ENCODE results near the gene ZNF222. TPM values are rescaled to one million over a fixed set of nuclear protein-coding genes. Genes with fewer than 3 reads are reported as not detected.

ZNF222 gene
- polyA plus RNA-seq, 1 donor (not counting 4 experiments of a cell fraction or from before 2014, with no cell fraction given) = 2.7 TPM

- no peak overlapping the region for H3K27ac ChIP-seq (ENCODE audit: control insufficient read depth, insufficient read depth, low read length)
- dilution Hi-C loops (cut with MboI; ENCODE audit: extremely low pct_ligation_motif_present, low sequenced_read_pairs) = no loop called here
- H4K20me1 ChIP-seq (ENCODE audit: control insufficient read depth, extremely low read depth, insufficient read depth, low read length) = no peaks in the 10 kb centered on the region
- peaks cover 9% of the 10 kb centered on the region for H3K4me1 ChIP-seq (ENCODE audit: control insufficient read depth, extremely low read depth, insufficient read depth, low read length)
- peak overlapping the region; percentile 86 for H3K4me2 ChIP-seq (ENCODE audit: control insufficient read depth, extremely low read depth, insufficient read depth, low read depth, low read length)
- peak overlapping the region; percentile 96 for H2AFZ ChIP-seq (ENCODE audit: control insufficient read depth, low read length)
- FAIRE-seq = peak; percentile 68
- no peak for DNase-seq (ENCODE audit: low read depth, low spot score)
- H3K9ac ChIP-seq (ENCODE audit: control insufficient read depth, extremely low read depth, insufficient read depth, low read length) = peak overlapping the region; percentile 77
- H3K9me3 ChIP-seq (ENCODE audit: control insufficient read depth, low read depth, low read length) = no peaks in the 10 kb centered on the region
- no peaks in the 10 kb centered on the region for H3K27me3 ChIP-seq (ENCODE audit: control insufficient read depth, extremely low read depth, insufficient read depth, low read length)
- no peaks in the 10 kb centered on the region for H3K79me2 ChIP-seq (ENCODE audit: control insufficient read depth, insufficient read depth, low read length)
- TF ChIP-seq EZH2 (IDR thresholded peaks at IDR 0.05; ENCODE audit: low read length) (no peak), CTCF (optimal IDR thresholded peaks at IDR 0.05 in 1 of 3, IDR thresholded peaks at IDR 0.05 in 1 of 3, conservative IDR thresholded peaks at IDR 0.05 in 1 of 3; ENCODE audit: extremely low read depth in 1 of 3, insufficient read depth in 2 of 3, low read length in 3 of 3) (no peak)
- peaks cover 7% of the 10 kb centered on the region in 2 experiments for H3K36me3 ChIP-seq (ENCODE audit: control insufficient read depth in 2 of 2, extremely low read depth in 1 of 2, insufficient read depth in 2 of 2, low read length in 2 of 2)
- H3K9me1 ChIP-seq (ENCODE audit: control insufficient read depth, extremely low read depth, insufficient read depth, low read length) = peaks cover 2% of the 10 kb centered on the region
- peak overlapping the region; percentile 86 to 97 (median 93) for H3K4me3 ChIP-seq (ENCODE audit: control insufficient read depth in 2 of 3, extremely low read depth in 1 of 3, insufficient read depth in 2 of 3, low read depth in 1 of 3, low read length in 3 of 3)
Measured at GRCh38 chr19:44024900-44025216, 321 bp upstream of the ZNF222 start.

DNA sequence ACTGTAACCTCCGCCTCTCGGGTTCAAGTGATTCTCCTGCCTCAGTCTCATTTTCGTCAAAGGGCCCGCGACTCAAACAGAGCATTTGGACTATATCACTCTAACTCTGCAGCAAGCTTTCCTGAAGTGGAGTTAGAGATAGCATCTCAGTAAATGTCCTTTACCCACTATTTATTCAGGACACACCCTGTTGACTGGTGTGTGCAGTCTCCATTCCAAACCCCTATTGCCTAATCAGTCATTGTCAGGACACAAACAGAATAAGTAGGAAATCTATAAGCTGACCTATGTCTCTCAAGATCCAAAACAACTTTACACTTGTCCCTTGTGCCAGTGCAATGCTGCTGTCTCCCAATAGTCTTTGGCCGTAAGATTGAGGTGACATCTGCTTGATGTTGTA lies 1.4 kb downstream of the ZNF222 start:
- dilution Hi-C loops (cut with MboI; ENCODE audit: extremely low pct_ligation_motif_present, low sequenced_read_pairs) = no loop called here
- H3K4me1 ChIP-seq (ENCODE audit: control insufficient read depth, extremely low read depth, insufficient read depth, low read length) = peaks cover 9% of the 10 kb centered on the region
- peaks cover 7 to 12% of the 10 kb centered on the region in 2 experiments for H3K36me3 ChIP-seq (ENCODE audit: control insufficient read depth in 2 of 2, extremely low read depth in 1 of 2, insufficient read depth in 2 of 2, low read length in 2 of 2)
- TF ChIP-seq CTCF (optimal IDR thresholded peaks at IDR 0.05 in 1 of 3, IDR thresholded peaks at IDR 0.05 in 1 of 3, conservative IDR thresholded peaks at IDR 0.05 in 1 of 3; ENCODE audit: extremely low read depth in 1 of 3, insufficient read depth in 2 of 3, low read length in 3 of 3) = no peak
- no peak for TF ChIP-seq EZH2 (IDR thresholded peaks at IDR 0.05; ENCODE audit: low read length)
- H2AFZ ChIP-seq (ENCODE audit: control insufficient read depth, low read length) = no peak overlapping the region
- H3K9me3 ChIP-seq (ENCODE audit: control insufficient read depth, low read depth, low read length) = peaks cover 4% of the 10 kb centered on the region
- H3K9me1 ChIP-seq (ENCODE audit: control insufficient read depth, extremely low read depth, insufficient read depth, low read length) = peaks cover 2% of the 10 kb centered on the region
- no peak overlapping the region for H3K4me2 ChIP-seq (ENCODE audit: control insufficient read depth, extremely low read depth, insufficient read depth, low read depth, low read length)
- H3K9ac ChIP-seq (ENCODE audit: control insufficient read depth, extremely low read depth, insufficient read depth, low read length) = no peak overlapping the region
- H3K27ac ChIP-seq (ENCODE audit: control insufficient read depth, insufficient read depth, low read length) = no peak overlapping the region
- no peaks in the 10 kb centered on the region for H4K20me1 ChIP-seq (ENCODE audit: control insufficient read depth, extremely low read depth, insufficient read depth, low read length)
- no peak for FAIRE-seq
- no peak for DNase-seq (ENCODE audit: low read depth, low spot score)
- H3K79me2 ChIP-seq (ENCODE audit: control insufficient read depth, insufficient read depth, low read length) = no peaks in the 10 kb centered on the region
- no peak overlapping the region for H3K4me3 ChIP-seq (ENCODE audit: control insufficient read depth in 2 of 3, extremely low read depth in 1 of 3, insufficient read depth in 2 of 3, low read depth in 1 of 3, low read length in 3 of 3)
- no peaks in the 10 kb centered on the region for H3K27me3 ChIP-seq (ENCODE audit: control insufficient read depth, extremely low read depth, insufficient read depth, low read length)

Measured in keratinocyte (primary cell).